Neural progenitor cell (in vitro differentiated cells): Measurements from ENCODE around the gene RAP1GDS1.

Experiments
- CTCF ChIP-seq: fragments of 200-600 bp; sonication (generic); IDR thresholded peaks from 2 replicates; pipeline ENCODE4 v1.5.1; 2017; ENCODE audit warnings: antibody characterized with exemption, mild to moderate bottlenecking
- EZH2 ChIP-seq: fragments of 200-600 bp; sonication (generic); IDR thresholded peaks from 2 replicates; pipeline ENCODE4 v1.6.1; 2017; ENCODE audit warnings: antibody characterized with exemption, mild to moderate bottlenecking, moderate library complexity
- EZH2phosphoT487 ChIP-seq: fragments of 200-600 bp; sonication (generic); IDR thresholded peaks from 2 replicates; pipeline ENCODE4 v1.6.1; 2017; ENCODE audit warnings: antibody characterized with exemption

GRCh38 chr4:98261405-98262291 is 464 bp downstream of the RAP1GDS1 start:
- no peak for TF ChIP-seq CTCF
- no peak for TF ChIP-seq EZH2phosphoT487
- TF ChIP-seq EZH2 = peak; percentile 37
